Right atrium auricular region (tissue), 2 donors: ENCODE measurements around the gene REEP5. TPM values are rescaled to one million over a fixed set of nuclear protein-coding genes. Genes with fewer than 3 reads are reported as not detected.

ENCODE experiments used
- DNase-seq: peaks from one replicate; pipeline ENCODE4 v3.0.0-alpha.2; 2019; ENCODE audit warnings: low spot score
- H3K27ac ChIP-seq, 2 donors: fragments of 200-600 bp; sonication (generic); 1 replicate in 1 of 2; 2 replicates in 1 of 2; pipeline ENCODE4 v1.5.1; 2016 to 2019
- H3K27me3 ChIP-seq, 2 donors: fragments of 200-600 bp; sonication (generic); one replicate each; pipeline versions ENCODE4 v1.5.1 to v1.6.0; 2017 to 2019
- H3K36me3 ChIP-seq: fragments of 200-600 bp; sonication (generic); one replicate; pipeline ENCODE4 v1.5.1; 2016
- H3K4me1 ChIP-seq, 2 donors: fragments of 200-600 bp; sonication (generic); one replicate each; pipeline versions ENCODE4 v1.5.1 to v1.6.0; 2017 to 2019
- H3K4me3 ChIP-seq, 2 donors: fragments of 200-600 bp; sonication (generic); 1 replicate in 1 of 2; 2 replicates in 1 of 2; pipeline ENCODE4 v1.5.1; 2017 to 2019; ENCODE audit warnings: mild to moderate bottlenecking in 1 of 2, moderate library complexity in 1 of 2
- H3K9me3 ChIP-seq, 2 donors: fragments of 200-600 bp; sonication (generic); one replicate each; pipeline ENCODE4 v1.5.1; 2019
- CTCF ChIP-seq, 2 donors: fragments of 200-600 bp; sonication (generic); IDR thresholded peaks; one replicate each; pipeline ENCODE4 v1.5.1; 2019; ENCODE audit warnings: antibody characterized with exemption in 2 of 2
- total RNA-seq, 2 donors: library from RNA; depleted of rRNA; stranded (reverse); fragments of >200 nt; gene quantifications; one replicate each; pipeline ENCODE4 v1.1.0, GENCODE V29; 2016

REEP5 gene
- total RNA-seq, 2 donors from 2014 or later: 77.7 to 140 TPM

- Histone ChIP-seq H3K27me3 (no peaks in the 10 kb centered on the region), H3K27ac (no peak overlapping the region), H3K4me3 (no peak overlapping the region), H3K36me3 (peaks cover 16% of the 10 kb centered on the region), H3K4me1 (peaks cover 0 to 80% of the 10 kb centered on the region in 2 donors), H3K9me3 (no peaks in the 10 kb centered on the region)
- TF ChIP-seq CTCF (IDR thresholded peaks at IDR 0.05): no peak
- no peak for DNase-seq
Observed at GRCh38 chr5:112918679-112919078, 3.3 kb downstream of the REEP5 start.

GRCh38 chr5:112918136-112918535 lies 3.9 kb downstream of the REEP5 start:
- DNase-seq: no peak
- no peak overlapping the region for H3K4me3 ChIP-seq
- peaks cover 0 to 79% of the 10 kb centered on the region in 2 donors for H3K4me1 ChIP-seq
- H3K36me3 ChIP-seq: peaks cover 16% of the 10 kb centered on the region
- no peak for TF ChIP-seq CTCF (IDR thresholded peaks at IDR 0.05)
- no peak overlapping the region for H3K27ac ChIP-seq
- H3K27me3 ChIP-seq: no peaks in the 10 kb centered on the region
- no peaks in the 10 kb centered on the region for H3K9me3 ChIP-seq

GRCh38 chr5:112917453-112917995 lies 4.5 kb downstream of the REEP5 start:
- Histone ChIP-seq H3K4me3 (no peak overlapping the region), H3K4me1 (peaks cover 0 to 77% of the 10 kb centered on the region in 2 donors), H3K27me3 (no peaks in the 10 kb centered on the region), H3K9me3 (no peaks in the 10 kb centered on the region), H3K36me3 (peaks cover 16% of the 10 kb centered on the region), H3K27ac (peak overlapping the region; percentile 23 to 70)
- no peak for TF ChIP-seq CTCF (IDR thresholded peaks at IDR 0.05)
- no peak for DNase-seq

DNA sequence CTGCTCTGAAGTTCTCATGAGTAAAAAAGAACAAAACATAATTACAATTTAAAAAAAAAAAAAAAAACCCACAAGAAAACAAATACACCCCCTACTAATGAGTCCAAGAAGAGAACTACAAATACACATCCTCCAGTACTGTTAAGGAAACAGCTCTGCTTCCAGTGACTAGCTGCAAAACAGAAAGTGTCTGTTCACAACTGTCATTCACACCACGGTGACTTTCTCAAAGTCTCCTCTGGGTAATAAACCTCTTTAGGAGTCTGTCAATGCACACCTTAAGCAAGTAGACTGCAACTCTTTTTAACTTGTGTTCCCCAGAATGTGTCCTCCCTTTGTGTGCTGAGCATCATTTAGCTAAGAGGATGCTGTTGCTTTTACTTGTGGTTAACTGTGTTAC lies 6.2 kb downstream of the REEP5 start:
- no peaks in the 10 kb centered on the region for H3K9me3 ChIP-seq
- H3K4me3 ChIP-seq: no peak overlapping the region
- H3K36me3 ChIP-seq: peaks cover 16% of the 10 kb centered on the region
- no peak for TF ChIP-seq CTCF (IDR thresholded peaks at IDR 0.05)
- peaks cover 0 to 83% of the 10 kb centered on the region in 2 donors for H3K4me1 ChIP-seq
- no peak for DNase-seq
- peak overlapping the region; percentile 36 to 54 for H3K27ac ChIP-seq
- no peaks in the 10 kb centered on the region for H3K27me3 ChIP-seq

DNA sequence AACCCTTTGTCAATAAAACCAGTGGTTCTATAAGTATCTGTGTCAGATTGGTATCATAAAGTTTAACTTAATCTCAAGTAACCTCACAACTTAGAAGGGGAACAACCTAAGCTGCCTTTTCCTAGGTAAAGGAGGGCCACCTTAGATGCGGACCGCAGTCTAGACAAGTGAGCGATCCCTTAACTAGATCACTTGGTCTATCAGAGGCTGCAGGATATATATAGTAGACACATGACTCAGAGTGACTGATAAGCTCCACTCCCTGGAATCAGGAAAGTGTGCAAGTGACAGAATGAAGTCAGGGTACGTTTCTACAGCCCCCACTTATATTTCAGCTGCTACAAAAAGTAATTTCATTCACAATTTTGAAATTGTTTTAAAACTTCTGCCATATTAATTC lies 7.4 kb downstream of the REEP5 start:
- Histone ChIP-seq H3K4me1 (peaks cover 0 to 80% of the 10 kb centered on the region in 2 donors), H3K27ac (peak overlapping the region; percentile 36 to 54), H3K27me3 (no peaks in the 10 kb centered on the region), H3K9me3 (no peaks in the 10 kb centered on the region), H3K4me3 (no peak overlapping the region), H3K36me3 (peaks cover 18% of the 10 kb centered on the region)
- TF ChIP-seq CTCF (IDR thresholded peaks at IDR 0.05): no peak
- no peak for DNase-seq

- Histone ChIP-seq H3K4me1 (peaks cover 0 to 55% of the 10 kb centered on the region in 2 donors), H3K9me3 (no peaks in the 10 kb centered on the region), H3K36me3 (peaks cover 9% of the 10 kb centered on the region), H3K4me3 (no peak overlapping the region), H3K27me3 (no peaks in the 10 kb centered on the region), H3K27ac (no peak overlapping the region)
- TF ChIP-seq CTCF (IDR thresholded peaks at IDR 0.05): no peak
- DNase-seq: no peak
Observed at GRCh38 chr5:112910529-112910928, 11.5 kb downstream of the REEP5 start.
